ENCODE measurements around the gene RER1. TPM values are rescaled to one million over a fixed set of nuclear protein-coding genes. Genes with fewer than 3 reads are reported as not detected.
A peak's percentile ranks its signal among the peaks of the same experiment; 100 is the strongest.

RER1 gene
- total RNA-seq, 4 donors from 2014 or later: 56.9 to 86.5 (median 81.4) TPM

GRCh38 chr1:2348346-2349325, 43.0 kb upstream of the RER1 start:
- H3K27ac ChIP-seq: no peak overlapping the region
- peaks cover 20% of the 10 kb centered on the region for H3K4me1 ChIP-seq
- H3K36me3 ChIP-seq: no peaks in the 10 kb centered on the region
- WGBS: 84% methylated on average over 53 of the region's 59 CpGs
- TF ChIP-seq POLR2A (IDR thresholded peaks at IDR 0.05) (no peak), CTCF (IDR thresholded peaks at IDR 0.05) (no peak), EP300 (IDR thresholded peaks at IDR 0.05) (no peak), POLR2AphosphoS5 (IDR thresholded peaks at IDR 0.05) (no peak)
- H3K9me3 ChIP-seq: no peaks in the 10 kb centered on the region
- DNase-seq (ENCODE audit: low spot score in 2 of 2): peak in 1 of 2 donors; percentile 57
- H3K27me3 ChIP-seq: no peaks in the 10 kb centered on the region
- no peak overlapping the region for H3K4me3 ChIP-seq

- Histone ChIP-seq H3K9me3 (no peaks in the 10 kb centered on the region), H3K27me3 (no peaks in the 10 kb centered on the region), H3K36me3 (no peaks in the 10 kb centered on the region), H3K4me3 (no peak overlapping the region), H3K27ac (no peak overlapping the region), H3K4me1 (peaks cover 13% of the 10 kb centered on the region)
- 92% methylated on average over 9 of the region's 9 CpGs for WGBS
- peak; percentile 31 to 66 for DNase-seq (ENCODE audit: low spot score in 2 of 2)
- TF ChIP-seq POLR2AphosphoS5 (IDR thresholded peaks at IDR 0.05) (no peak), EP300 (IDR thresholded peaks at IDR 0.05) (no peak), POLR2A (IDR thresholded peaks at IDR 0.05) (no peak), CTCF (IDR thresholded peaks at IDR 0.05) (no peak)
Measured at GRCh38 chr1:2349806-2350205, 41.8 kb upstream of the RER1 start.

GRCh38 chr1:2350501-2350900, 41.1 kb upstream of the RER1 start:
- DNase-seq (ENCODE audit: low spot score in 2 of 2): peak in 1 of 2 donors; percentile 45
- Histone ChIP-seq H3K9me3 (no peaks in the 10 kb centered on the region), H3K36me3 (no peaks in the 10 kb centered on the region), H3K27me3 (no peaks in the 10 kb centered on the region), H3K4me1 (peaks cover 13% of the 10 kb centered on the region), H3K27ac (no peak overlapping the region), H3K4me3 (no peak overlapping the region)
- TF ChIP-seq CTCF (IDR thresholded peaks at IDR 0.05) (no peak), EP300 (IDR thresholded peaks at IDR 0.05) (no peak), POLR2AphosphoS5 (IDR thresholded peaks at IDR 0.05) (no peak), POLR2A (IDR thresholded peaks at IDR 0.05) (no peak)
- WGBS: 91% methylated on average over 8 of the region's 10 CpGs

- H3K9me3 ChIP-seq: no peaks in the 10 kb centered on the region
- DNase-seq (ENCODE audit: low spot score in 2 of 2): peak in 1 of 2 donors; percentile 54
- H3K4me3 ChIP-seq: no peak overlapping the region
- no peaks in the 10 kb centered on the region for H3K27me3 ChIP-seq
- H3K27ac ChIP-seq: no peak overlapping the region
- 92% methylated on average over 16 of the region's 31 CpGs for WGBS
- H3K4me1 ChIP-seq: peaks cover 13% of the 10 kb centered on the region
- H3K36me3 ChIP-seq: no peaks in the 10 kb centered on the region
- TF ChIP-seq POLR2AphosphoS5 (IDR thresholded peaks at IDR 0.05): no peak
- TF ChIP-seq CTCF (IDR thresholded peaks at IDR 0.05): no peak
- no peak for TF ChIP-seq POLR2A (IDR thresholded peaks at IDR 0.05)
- TF ChIP-seq EP300 (IDR thresholded peaks at IDR 0.05): no peak
Measured at GRCh38 chr1:2350911-2351655, 40.6 kb upstream of the RER1 start.

- no peaks in the 10 kb centered on the region for H3K36me3 ChIP-seq
- no peaks in the 10 kb centered on the region for H3K9me3 ChIP-seq
- WGBS: 95% methylated on average over 8 of the region's 8 CpGs
- no peaks in the 10 kb centered on the region for H3K27me3 ChIP-seq
- DNase-seq (ENCODE audit: low spot score in 2 of 2): peak in 1 of 2 donors; percentile 33
- TF ChIP-seq CTCF (IDR thresholded peaks at IDR 0.05) (no peak), POLR2AphosphoS5 (IDR thresholded peaks at IDR 0.05) (no peak), POLR2A (IDR thresholded peaks at IDR 0.05) (no peak), EP300 (IDR thresholded peaks at IDR 0.05) (no peak)
- peaks cover 13% of the 10 kb centered on the region for H3K4me1 ChIP-seq
- H3K4me3 ChIP-seq: no peak overlapping the region
- H3K27ac ChIP-seq: no peak overlapping the region
Measured at GRCh38 chr1:2351723-2352122, 39.9 kb upstream of the RER1 start.
